ENCODE measurements around the gene GPR3. TPM values are rescaled to one million over a fixed set of nuclear protein-coding genes. Genes with fewer than 3 reads are reported as not detected.

The GPR3 gene
- total RNA-seq, 4 donors from 2014 or later = 0.67 TPM; not detected in 3

DNA sequence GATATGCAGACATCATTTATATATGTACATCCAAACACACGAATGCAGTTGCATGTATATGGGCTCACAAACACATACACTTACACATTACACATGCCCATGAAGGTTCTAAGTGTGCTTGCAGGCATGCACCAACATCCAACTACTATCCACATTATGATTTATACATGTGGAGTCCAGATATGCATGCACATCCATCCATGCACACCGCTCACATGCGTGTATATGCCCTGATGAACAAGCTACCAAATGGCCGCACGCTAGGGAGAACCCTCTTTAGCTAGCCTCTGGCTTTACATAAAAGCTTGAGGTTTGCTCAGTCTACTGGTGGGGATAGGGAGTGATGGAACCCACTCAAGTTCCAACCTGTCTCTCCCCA lies 8.5 kb downstream of the GPR3 start:
- peak overlapping the region in 1 of 4 donors; percentile 81 for H3K27ac ChIP-seq
- H3K36me3 ChIP-seq = peaks cover 0 to under 1% of the 10 kb centered on the region in 2 donors
- no peak overlapping the region for H3K4me3 ChIP-seq
- TF ChIP-seq EP300 (IDR thresholded peaks at IDR 0.05) (no peak), POLR2AphosphoS5 (IDR thresholded peaks at IDR 0.05) (no peak), POLR2A (IDR thresholded peaks at IDR 0.05) (no peak)
- H3K9me3 ChIP-seq = no peaks in the 10 kb centered on the region
- ATAC-seq = no peak
- H3K4me1 ChIP-seq = peaks cover 3 to 90% (median 41%) of the 10 kb centered on the region in 3 donors
- 61 to 92% methylated on average over 2 to 4 of the region's 5 CpGs for WGBS, 2 donors (ENCODE audit: low coverage in 1 of 2)
- no peaks in the 10 kb centered on the region for H3K27me3 ChIP-seq

DNA sequence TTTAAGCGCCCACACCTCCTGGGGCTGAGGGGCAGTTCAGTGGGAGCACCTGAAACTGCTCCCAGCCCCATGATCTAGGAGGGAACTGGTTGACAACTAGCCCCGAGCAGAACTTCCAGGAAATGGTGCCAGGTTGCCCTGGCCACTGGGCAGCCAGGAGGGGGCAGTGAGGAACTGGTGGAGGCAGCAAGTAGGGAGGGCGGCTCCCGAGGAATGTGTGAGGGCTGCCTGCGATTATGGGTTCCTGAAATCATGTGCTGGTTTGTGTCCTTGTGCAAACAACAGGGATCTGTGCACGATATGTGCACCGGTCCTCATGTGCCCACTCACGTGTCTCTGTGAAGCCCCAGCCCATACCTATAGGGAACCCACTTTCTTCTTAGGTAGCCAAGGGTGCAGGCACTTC lies 9.9 kb downstream of the GPR3 start:
- Histone ChIP-seq H3K4me1 (peaks cover 3 to 92% (median 50%) of the 10 kb centered on the region in 3 donors), H3K9me3 (no peaks in the 10 kb centered on the region), H3K27me3 (no peaks in the 10 kb centered on the region), H3K27ac (peak overlapping the region; percentile 60 to 86 (median 83)), H3K4me3 (no peak overlapping the region), H3K36me3 (peaks cover 0 to 15% of the 10 kb centered on the region in 2 donors)
- WGBS, 2 donors (ENCODE audit: low coverage in 1 of 2) = 15% methylated on average over 5 of the region's 8 CpGs; no CpG with 5 or more reads in 1 of the 2 donors
- peak; percentile 67 for ATAC-seq
- TF ChIP-seq EP300 (IDR thresholded peaks at IDR 0.05) (no peak), POLR2AphosphoS5 (IDR thresholded peaks at IDR 0.05) (peak; percentile 64)
- TF ChIP-seq, protein P1, sequence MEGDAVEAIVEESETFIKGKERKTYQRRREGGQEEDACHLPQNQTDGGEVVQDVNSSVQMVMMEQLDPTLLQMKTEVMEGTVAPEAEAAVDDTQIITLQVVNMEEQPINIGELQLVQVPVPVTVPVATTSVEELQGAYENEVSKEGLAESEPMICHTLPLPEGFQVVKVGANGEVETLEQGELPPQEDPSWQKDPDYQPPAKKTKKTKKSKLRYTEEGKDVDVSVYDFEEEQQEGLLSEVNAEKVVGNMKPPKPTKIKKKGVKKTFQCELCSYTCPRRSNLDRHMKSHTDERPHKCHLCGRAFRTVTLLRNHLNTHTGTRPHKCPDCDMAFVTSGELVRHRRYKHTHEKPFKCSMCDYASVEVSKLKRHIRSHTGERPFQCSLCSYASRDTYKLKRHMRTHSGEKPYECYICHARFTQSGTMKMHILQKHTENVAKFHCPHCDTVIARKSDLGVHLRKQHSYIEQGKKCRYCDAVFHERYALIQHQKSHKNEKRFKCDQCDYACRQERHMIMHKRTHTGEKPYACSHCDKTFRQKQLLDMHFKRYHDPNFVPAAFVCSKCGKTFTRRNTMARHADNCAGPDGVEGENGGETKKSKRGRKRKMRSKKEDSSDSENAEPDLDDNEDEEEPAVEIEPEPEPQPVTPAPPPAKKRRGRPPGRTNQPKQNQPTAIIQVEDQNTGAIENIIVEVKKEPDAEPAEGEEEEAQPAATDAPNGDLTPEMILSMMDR (IDR thresholded peaks at IDR 0.05) = peak in 3 of 4 experiments; percentile 65 to 84 (median 65)

DNA sequence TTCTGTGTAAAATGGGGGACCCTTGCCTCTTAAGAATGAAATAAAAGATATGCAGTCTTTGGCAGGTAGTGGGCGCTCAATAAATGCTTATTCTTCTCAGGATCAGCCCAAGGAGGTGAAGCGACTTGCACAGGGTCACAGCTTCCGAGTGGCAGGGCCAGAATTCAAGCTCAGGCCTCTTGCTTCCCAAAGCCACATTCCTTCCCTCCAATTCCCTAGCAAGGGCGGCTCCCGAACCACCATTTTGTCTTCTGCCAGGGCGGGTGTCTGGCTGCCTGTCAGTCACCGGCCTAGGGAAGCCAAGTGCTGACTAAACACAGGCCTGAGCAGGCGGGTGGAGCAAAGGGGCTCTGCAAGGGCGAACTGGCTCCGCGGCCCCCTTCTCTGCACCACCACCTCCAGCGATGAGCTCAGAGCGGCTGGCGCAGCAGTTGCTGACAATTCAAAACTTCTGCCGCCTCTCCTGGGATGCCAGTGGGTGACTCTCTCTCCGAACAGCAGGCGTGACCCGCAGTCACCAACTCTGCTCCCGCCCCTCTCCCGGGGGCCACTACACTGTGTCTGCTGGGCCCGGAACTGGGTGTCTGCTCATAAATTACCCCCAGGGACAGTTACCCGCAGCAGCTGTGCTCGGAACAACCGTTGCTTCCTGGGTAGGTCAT lies 10.8 kb downstream of the GPR3 start:
- peak overlapping the region in 1 of 2 donors; percentile 18 for H3K4me3 ChIP-seq
- peak overlapping the region; percentile 60 to 86 (median 83) for H3K27ac ChIP-seq
- H3K36me3 ChIP-seq = peaks cover 0 to 23% of the 10 kb centered on the region in 2 donors
- no peaks in the 10 kb centered on the region for H3K9me3 ChIP-seq
- ATAC-seq = peak; percentile 62
- WGBS, 2 donors (ENCODE audit: low coverage in 1 of 2) = 33 to 40% methylated on average over 1 of the region's 24 CpGs
- H3K27me3 ChIP-seq = no peaks in the 10 kb centered on the region
- TF ChIP-seq POLR2A (IDR thresholded peaks at IDR 0.05) = no peak
- TF ChIP-seq, protein P1 (IDR thresholded peaks at IDR 0.05) = no peak
- TF ChIP-seq EP300 (IDR thresholded peaks at IDR 0.05) = no peak
- TF ChIP-seq POLR2AphosphoS5 (IDR thresholded peaks at IDR 0.05) = no peak
- peaks cover 3 to 89% (median 50%) of the 10 kb centered on the region in 3 donors for H3K4me1 ChIP-seq

DNA sequence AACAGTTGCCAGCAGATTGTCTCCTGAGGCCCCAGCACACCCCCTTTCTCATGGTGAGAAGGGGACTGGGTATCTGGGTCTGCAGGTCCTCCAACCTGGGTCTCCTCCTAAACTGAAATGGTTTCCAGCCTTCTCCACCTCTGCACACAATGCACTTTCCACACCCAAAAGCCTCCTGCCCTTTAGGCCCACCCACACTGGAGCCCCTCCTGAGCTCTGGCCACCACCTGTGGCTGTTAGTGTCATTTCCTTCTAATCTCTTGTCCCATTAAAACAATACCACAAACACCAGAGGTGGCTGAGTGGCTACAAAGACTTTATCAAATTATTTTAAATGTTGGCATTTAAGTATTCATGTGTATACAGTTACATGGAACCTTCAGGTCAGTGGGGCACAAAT lies 11.5 kb downstream of the GPR3 start:
- H3K9me3 ChIP-seq = no peaks in the 10 kb centered on the region
- no peaks in the 10 kb centered on the region for H3K27me3 ChIP-seq
- peaks cover 3 to 83% (median 50%) of the 10 kb centered on the region in 3 donors for H3K4me1 ChIP-seq
- H3K27ac ChIP-seq = peak overlapping the region in 3 of 4 donors; percentile 81 to 86 (median 85)
- ATAC-seq = no peak
- peaks cover 0 to 30% of the 10 kb centered on the region in 2 donors for H3K36me3 ChIP-seq
- H3K4me3 ChIP-seq = no peak overlapping the region
- TF ChIP-seq POLR2AphosphoS5 (IDR thresholded peaks at IDR 0.05) (no peak), EP300 (IDR thresholded peaks at IDR 0.05) (no peak), POLR2A (IDR thresholded peaks at IDR 0.05) (no peak)
- TF ChIP-seq, protein P1 (IDR thresholded peaks at IDR 0.05) = no peak

DNA sequence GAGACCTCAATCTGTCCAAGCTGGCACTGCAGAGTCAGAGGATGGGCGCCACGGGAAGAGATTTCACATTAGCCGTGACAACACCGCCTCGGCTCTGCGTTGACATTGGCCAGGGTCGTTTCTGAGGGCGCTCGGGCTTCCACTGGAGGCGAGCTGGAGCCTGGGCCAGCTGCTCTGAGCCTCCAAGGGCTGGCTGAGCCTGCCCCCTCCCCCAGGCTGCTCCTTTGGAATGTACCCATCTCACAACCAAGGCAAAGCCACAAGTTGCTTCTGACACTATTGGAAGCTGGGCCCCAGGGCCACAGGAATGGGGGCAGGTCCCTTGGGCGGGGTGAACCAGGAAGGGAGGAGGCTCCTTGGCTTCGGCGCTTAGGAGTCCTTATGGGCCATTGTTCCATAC lies 12.7 kb downstream of the GPR3 start:
- ATAC-seq = peak; percentile 16
- no peaks in the 10 kb centered on the region for H3K27me3 ChIP-seq
- peaks cover 0 to 42% of the 10 kb centered on the region in 2 donors for H3K36me3 ChIP-seq
- H3K4me1 ChIP-seq = peaks cover 3 to 73% (median 50%) of the 10 kb centered on the region in 3 donors
- TF ChIP-seq EP300 (IDR thresholded peaks at IDR 0.05) (no peak), POLR2AphosphoS5 (IDR thresholded peaks at IDR 0.05) (no peak), POLR2A (IDR thresholded peaks at IDR 0.05) (no peak)
- TF ChIP-seq, protein P1 (IDR thresholded peaks at IDR 0.05) = no peak
- peak overlapping the region; percentile 10 to 86 (median 83) for H3K27ac ChIP-seq
- H3K4me3 ChIP-seq = no peak overlapping the region
- no peaks in the 10 kb centered on the region for H3K9me3 ChIP-seq
- WGBS, 2 donors (ENCODE audit: low coverage in 1 of 2) = 53% methylated on average over 3 of the region's 13 CpGs; no CpG with 5 or more reads in 1 of the 2 donors

All from gastroesophageal sphincter (tissue), 4 donors.